ENCODE results near the gene GFI1.

DNA sequence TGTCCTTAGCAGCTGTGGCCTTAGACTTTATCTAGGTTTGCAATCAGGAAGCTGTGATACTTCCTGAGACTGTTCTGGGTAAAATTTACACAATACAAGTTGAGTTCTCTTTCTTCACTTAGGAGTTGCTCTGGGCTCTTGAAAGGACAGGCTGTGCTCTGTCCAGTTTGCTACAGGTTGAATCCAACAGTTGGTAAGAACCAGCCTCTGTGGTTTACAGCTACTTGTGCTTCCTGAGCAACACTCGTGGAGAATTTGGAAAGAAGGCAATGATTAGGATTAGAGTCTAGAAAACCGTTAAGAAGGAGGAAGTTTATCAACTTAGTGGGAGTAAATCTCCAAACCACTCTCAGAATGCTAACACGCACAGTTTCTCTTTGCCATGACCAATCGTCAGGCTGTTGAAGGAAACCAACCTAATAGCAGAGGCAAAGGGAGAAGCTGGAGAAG is 26.8 kb downstream of the GFI1 start:
- no peak for TF ChIP-seq YY1 (IDR thresholded peaks at IDR 0.05; ENCODE audit: insufficient read depth, insufficient read length)
- TF ChIP-seq ZNF274 (IDR thresholded peaks at IDR 0.05; ENCODE audit: low read depth, low read length) = no peak
- TF ChIP-seq SUZ12 (IDR thresholded peaks at IDR 0.05; ENCODE audit: extremely low read depth, insufficient read depth, insufficient read length) = no peak
